ENCODE data around the gene SNRNP40. TPM values are rescaled to one million over a fixed set of nuclear protein-coding genes. Genes with fewer than 3 reads are reported as not detected.

Gene SNRNP40
- total and polyA plus RNA-seq, 2 of the 13 experiments (the other 11 are each of a cell fraction or from before 2014, with no cell fraction given) = 51.0 to 147 TPM

- TF ChIP-seq ZBTB44 (CRISPR knock-in tag; IDR thresholded peaks at IDR 0.05) (no peak), ZBTB26 (CRISPR knock-in tag; IDR thresholded peaks at IDR 0.05; ENCODE audit: borderline replicate concordance) (no peak; the same call in 1 of the 2 replicates), ZBTB37 (CRISPR knock-in tag; IDR thresholded peaks at IDR 0.05) (no peak), ZSCAN29 (CRISPR knock-in tag; conservative IDR thresholded peaks at IDR 0.05) (no peak), TEAD2 (CRISPR knock-in tag; IDR thresholded peaks at IDR 0.05) (no peak), ZNF629 (CRISPR knock-in tag; conservative IDR thresholded peaks at IDR 0.05) (no peak), MTF1 (CRISPR knock-in tag; IDR thresholded peaks at IDR 0.05) (no peak), MIER3 (CRISPR knock-in tag; IDR thresholded peaks at IDR 0.05; ENCODE audit: borderline replicate concordance) (no peak), JUNB (CRISPR knock-in tag; IDR thresholded peaks at IDR 0.05; ENCODE audit: borderline replicate concordance) (no peak), ZHX2 (IDR thresholded peaks at IDR 0.05; ENCODE audit: low read depth) (peak; percentile 79), ZHX2 (CRISPR knock-in tag; IDR thresholded peaks at IDR 0.05; ENCODE audit: borderline replicate concordance) (no peak), ARNTL (CRISPR knock-in tag; IDR thresholded peaks at IDR 0.05) (no peak), XBP1 (CRISPR knock-in tag; IDR thresholded peaks at IDR 0.05) (no peak), MAFG (CRISPR knock-in tag; IDR thresholded peaks at IDR 0.05) (no peak), ZFP36L1 (CRISPR knock-in tag; IDR thresholded peaks at IDR 0.05) (no peak), ZNF670 (CRISPR knock-in tag; IDR thresholded peaks at IDR 0.05; ENCODE audit: borderline replicate concordance) (0 out of 2 replicates have a peak, but pooled peaks have one; percentile 29), SIN3B (IDR thresholded peaks at IDR 0.05; ENCODE audit: low read length) (peak; percentile 24; the same call in 1 of the 2 replicates), PREB (CRISPR knock-in tag; IDR thresholded peaks at IDR 0.05) (no peak), MED13 (CRISPR knock-in tag; IDR thresholded peaks at IDR 0.05) (no peak)
These were observed at the start of gene SNRNP40, which contains the start of gene ZCCHC17 (continued) for GRCh38 chr1:31296486-31297276.

Data from HepG2 (cell line).